ENCODE results near the gene SHC2.
"Not testable (repeated sequence)": the region's sequence is repeated elsewhere in the genome, so short reads cannot be mapped to it uniquely, and the experiment has no call there.

The SHC2 gene

GRCh38 chr19:422213-422916 lies 38.5 kb downstream of the SHC2 start:
- no peak for DNase-seq

- DNase-seq, result no peak
These were observed 40.9 kb downstream of the SHC2 start for GRCh38 chr19:419721-420515.

GRCh38 chr19:418761-419671 lies 41.8 kb downstream of the SHC2 start:
- DNase-seq, result no peak

GRCh38 chr19:416416-416815 lies 44.4 kb downstream of the SHC2 start:
- no peak for DNase-seq

- DNase-seq, result no peak
These were observed 45.5 kb downstream of the SHC2 start for GRCh38 chr19:415292-415691.

- DNase-seq, result no peak
These were observed 46.9 kb downstream of the SHC2 start for GRCh38 chr19:413756-414420.

GRCh38 chr19:412356-413355 lies 48.2 kb downstream of the SHC2 start:
- DNase-seq, result no peak

GRCh38 chr19:411723-412355 lies 49.0 kb downstream of the SHC2 start:
- no peak for DNase-seq

GRCh38 chr19:411121-411722 lies 49.6 kb downstream of the SHC2 start:
- DNase-seq, result not testable (repeated sequence)

- no peak for DNase-seq
These were observed 50.5 kb downstream of the SHC2 start for GRCh38 chr19:410243-410781.

GRCh38 chr19:409516-410242 lies 51.2 kb downstream of the SHC2 start:
- DNase-seq, result no peak

- DNase-seq, result no peak
These were observed 51.8 kb downstream of the SHC2 start, which contains the start of gene C2CD4C for GRCh38 chr19:408902-409515. Gene C2CD4C, minus strand, starts transcription at chr19:409147. Its CDS starts 786 bp downstream, at chr19:408361.

GRCh38 chr19:408441-408901 lies 52.4 kb downstream of the SHC2 start:
- DNase-seq, result no peak

GRCh38 chr19:407511-408440 lies 53.1 kb downstream of the SHC2 start:
- DNase-seq, result no peak

GRCh38 chr19:406971-407510 lies 53.8 kb downstream of the SHC2 start:
- no peak for DNase-seq

GRCh38 chr19:406135-406781 lies 54.6 kb downstream of the SHC2 start:
- DNase-seq, result no peak
